HepG2 (cell line): Measurements from ENCODE around the gene FAM222B. TPM values are rescaled to one million over a fixed set of nuclear protein-coding genes. Genes with fewer than 3 reads are reported as not detected.
A peak's percentile ranks its signal among the peaks of the same experiment; 100 is the strongest.

Experiments used
- ATAC-seq: fragments of 200-7000 bp; cut with Tn5 transposase; 3 replicates; pipeline ENCODE4 v1.9.1; 2020; ENCODE audit warnings: mild to moderate bottlenecking, moderate library complexity
- BruUV-seq: library from RNA; stranded (reverse); fragments of 400-500 nt; replicated peaks from 2 replicates; lab custom pipeline; 2021; lab: Mats Ljungman, UMichigan
- CTCF ChIA-PET: fragments of 300-600 bp; formaldehyde crosslinking; extraction: SDS; loops from one replicate; lab custom pipeline; 2021; ENCODE audit warnings: low total read pairs, inconsistent platforms, low intra/inter-chr PET ratio; lab: Yijun Ruan, JAX
- POLR2A ChIA-PET: fragments of 350-600 bp; sonication (Branson Sonifier 250); formaldehyde crosslinking; loops from one replicate; lab custom pipeline; 2020; ENCODE audit warnings: antibody characterized with exemption, inconsistent platforms; lab: Yijun Ruan, JAX
- DNase-seq: peaks from one replicate; pipeline ENCODE4 v3.0.0-alpha.2; 2015; ENCODE audit warnings: low spot score
- FAIRE-seq: peaks from 3 replicates; lab custom pipeline; 2011; peaks lifted over from hg19 to GRCh38; lab: Jason Lieb, UNC
- H2AFZ ChIP-seq: one replicate; pipeline ENCODE4 v1.6.1; 2011; ENCODE audit warnings: low read length, inconsistent platforms
- H3K27ac ChIP-seq: fragments of 300-600 bp; 3 replicates; pipeline ENCODE4 v1.8.0; 2011; ENCODE audit warnings: mixed run types, mild to moderate bottlenecking, mixed read lengths, low read length, inconsistent platforms; ENCODE audit not compliant: insufficient read depth; ENCODE audit errors: extremely low read length
- H3K27me3 ChIP-seq, 2 experiments: fragments of 200-600 bp in 1 of 2; 2 replicates in 1 of 2; 3 replicates in 1 of 2; pipeline versions ENCODE4 v1.6.0 to v1.8.0; 2011; ENCODE audit warnings: low read length in 2 of 2, mild to moderate bottlenecking in 2 of 2, moderate library complexity in 2 of 2, inconsistent platforms in 1 of 2; ENCODE audit not compliant: insufficient read depth in 2 of 2, control insufficient read depth in 1 of 2
- H3K36me3 ChIP-seq, 2 experiments: fragments of 200-600 bp in 1 of 2; replicated peaks in 1 of 2; 2 replicates in 1 of 2; 3 replicates in 1 of 2; pipeline versions ENCODE4 v1.5.1 to v1.8.0; 2011; ENCODE audit warnings: low read length in 2 of 2, inconsistent platforms in 1 of 2; ENCODE audit not compliant: insufficient read depth in 2 of 2, control insufficient read depth in 1 of 2
- H3K4me1 ChIP-seq: 2 replicates; pipeline ENCODE4 v1.5.1; 2012; ENCODE audit warnings: low read length, inconsistent platforms; ENCODE audit not compliant: insufficient read depth
- H3K4me2 ChIP-seq: 2 replicates; pipeline ENCODE4 v1.6.0; 2011; ENCODE audit warnings: low read depth, low read length, inconsistent platforms
- H3K4me3 ChIP-seq, 3 experiments: fragments of 200-600 bp in 1 of 3; sonication (generic), shearing (Covaris generic) in 1 of 3; replicated peaks in 1 of 3; 2 replicates each; pipeline ENCODE4 v1.5.1; 2011 to 2016; ENCODE audit warnings: low read length in 3 of 3, inconsistent platforms in 2 of 3, low read depth in 2 of 3, mild to moderate bottlenecking in 2 of 3, control low read depth in 1 of 3, mixed read lengths in 1 of 3; ENCODE audit not compliant: insufficient read depth in 1 of 3
- H3K79me2 ChIP-seq: one replicate; pipeline ENCODE4 v1.6.1; 2011; ENCODE audit warnings: low read length, inconsistent platforms; ENCODE audit not compliant: insufficient read depth
- H3K9ac ChIP-seq: 2 replicates; pipeline ENCODE4 v1.6.0; 2011; ENCODE audit warnings: mild to moderate bottlenecking, low read depth, low read length, inconsistent platforms; ENCODE audit not compliant: insufficient read depth
- H3K9me3 ChIP-seq: 2 replicates; pipeline ENCODE4 v1.5.1; 2012; ENCODE audit warnings: mild to moderate bottlenecking, low read length
- H4K20me1 ChIP-seq: 2 replicates; pipeline ENCODE4 v1.6.0; 2011; ENCODE audit warnings: inconsistent platforms, mild to moderate bottlenecking, low read length, moderate library complexity; ENCODE audit not compliant: insufficient read depth
- MIER3 ChIP-seq: IDR thresholded peaks from 2 replicates; pipeline ENCODE4 v1.6.1; 2016; ENCODE audit warnings: missing compliant biosample characterization, borderline replicate concordance
- NFRKB ChIP-seq: fragments of 450-650 bp; IDR thresholded peaks from 2 replicates; pipeline ENCODE4 v1.6.1; 2017
- REST ChIP-seq, 2 experiments: IDR thresholded peaks; 2 replicates each; pipeline ENCODE4 v1.6.1; 2011 to 2012; ENCODE audit warnings: low read length in 2 of 2, borderline replicate concordance in 1 of 2, low read depth in 1 of 2, mild to moderate bottlenecking in 1 of 2, moderate library complexity in 1 of 2
- TBP ChIP-seq: sonication (generic); formaldehyde crosslinking; IDR thresholded peaks from 2 replicates; pipeline ENCODE4 v1.5.0; 2020; ENCODE audit warnings: missing genetic modification reagents
- TFE3 ChIP-seq: IDR thresholded peaks from 2 replicates; pipeline ENCODE4 v1.6.1; 2016
- ZKSCAN5 ChIP-seq: sonication (generic); formaldehyde crosslinking; IDR thresholded peaks from 2 replicates; pipeline ENCODE4 v1.5.1; 2020; ENCODE audit warnings: mild to moderate bottlenecking, missing genetic modification reagents
- ZNF207 ChIP-seq: fragments of 450-650 bp; IDR thresholded peaks from 2 replicates; pipeline ENCODE4 v1.6.1; 2016; ENCODE audit warnings: antibody characterized with exemption, borderline replicate concordance
- ZNF256 ChIP-seq: sonication (generic); formaldehyde crosslinking; conservative IDR thresholded peaks from 2 replicates; pipeline ENCODE4 v1.4.0; 2020; ENCODE audit warnings: missing genetic modification reagents
- ZNF44 ChIP-seq: sonication (generic); formaldehyde crosslinking; IDR thresholded peaks from 2 replicates; pipeline ENCODE4 v1.5.1; 2020; ENCODE audit warnings: mild to moderate bottlenecking, missing genetic modification reagents
- ZNF441 ChIP-seq: sonication (generic); formaldehyde crosslinking; IDR thresholded peaks from 2 replicates; pipeline ENCODE4 v1.7.0; 2021; ENCODE audit warnings: missing genetic modification reagents, borderline replicate concordance
- ZNF468 ChIP-seq: sonication (generic); formaldehyde crosslinking; IDR thresholded peaks from 2 replicates; pipeline ENCODE4 v1.8.0; 2022; ENCODE audit warnings: mild to moderate bottlenecking, moderate library complexity, missing genetic modification reagents
- ZNF564 ChIP-seq: sonication (generic); formaldehyde crosslinking; IDR thresholded peaks from 2 replicates; pipeline ENCODE4 v1.8.1; 2023; ENCODE audit warnings: mild to moderate bottlenecking, missing genetic modification reagents
- ZNF672 ChIP-seq: sonication (generic); formaldehyde crosslinking; IDR thresholded peaks from 2 replicates; pipeline ENCODE4 v1.8.1; 2022; ENCODE audit warnings: missing genetic modification reagents
- WGBS: methylation state at CpG from one replicate; pipeline ENCODE4 v1.1.6; 2017; ENCODE audit warnings: low lambda C conversion rate; 5-methylcytosine and 5-hydroxymethylcytosine counted together
- in situ Hi-C: cut with HindIII; loops from 2 replicates; pipeline ENCODE4 v1.10.0; 2017; ENCODE audit warnings: low pct_unique_long_range_greater_than_20kb; ENCODE audit not compliant: extremely low pct_ligation_motif_present
- intact Hi-C: fragments of 100-400 bp; cut with micrococcal nuclease; formaldehyde crosslinking; loops from one replicate; pipeline ENCODE4 v1.10.0; 2022; ENCODE audit not compliant: unreplicated experiment
- polyA plus RNA-seq, 8 experiments: library from polyadenylated mRNA; depleted of rRNA in 3 of 8; stranded (reverse) in 7 of 8; unstranded in 1 of 8; fragments of >200 nt; fragmentation: Illumina TruSeq in 4 of 8; extraction: Trizol in 4 of 8; gene quantifications; 2 replicates each; pipeline versions ENCODE4 v1.2.1 to v1.2.3, GENCODE V29; 2011 to 2016; ENCODE audit warnings: low read depth in 4 of 8, missing spikeins in 1 of 8, mixed read lengths in 1 of 8; ENCODE audit not compliant: insufficient read depth in 1 of 8
- total RNA-seq, 5 experiments: library from RNA; depleted of rRNA; stranded (reverse); fragments of >200 nt; fragmentation: Illumina TruSeq; extraction: Trizol; gene quantifications; 2 replicates each; pipeline ENCODE4 v1.2.3, GENCODE V29; 2016; ENCODE audit warnings: low read depth in 1 of 5
- TF ChIP-seq, protein P1 (sequence below): sonication (generic); formaldehyde crosslinking; IDR thresholded peaks from 2 replicates; pipeline ENCODE4 v1.4.0; 2020; ENCODE audit warnings: missing genetic modification reagents

The FAM222B gene
- total and polyA plus RNA-seq, 2 of the 13 experiments (the other 11 are each of a cell fraction or from before 2014, with no cell fraction given): 3.5 to 7.3 TPM

GRCh38 chr17:28811651-28812090, 30.9 kb downstream of the FAM222B start (continued):
- TF ChIP-seq MIER3 (CRISPR knock-in tag): 0 out of 2 replicates have a peak, but pooled peaks have one; percentile 9
- 0 out of 2 replicates have a peak, but pooled peaks have one; percentile 64 for TF ChIP-seq ZNF44 (CRISPR knock-in tag)
- TF ChIP-seq ZNF441 (CRISPR knock-in tag): 0 out of 2 replicates have a peak, but pooled peaks have one; percentile 2
- TF ChIP-seq ZNF207: no peak

GRCh38 chr17:28810437-28810836, 32.2 kb downstream of the FAM222B start:
- ChIA-PET CTCF (no interaction called here), POLR2A (interaction anchor here (0.9 kb wide), 1 partner anchor 91 kb away, joined by 3 read pairs; no protein-coding TSS in a partner anchor)
- Histone ChIP-seq H3K4me2 (no peak overlapping the region), H3K79me2 (peaks cover 56% of the 10 kb centered on the region), H3K27me3 (no peaks in the 10 kb centered on the region), H3K4me1 (peaks cover 68% of the 10 kb centered on the region), H3K9ac (no peak overlapping the region), H3K4me3 (no peak overlapping the region), H3K9me3 (no peaks in the 10 kb centered on the region), H3K36me3 (0 out of 5 replicates have a peak, but pooled peaks cover 2 to 4% of the 10 kb centered on the region in 2 experiments), H2AFZ (no peak overlapping the region), H4K20me1 (peaks cover 10% of the 10 kb centered on the region; the same call in 1 of the 2 replicates), H3K27ac (no peak overlapping the region)
- 90% methylated on average over 1 of the region's 1 CpG for WGBS
- in situ Hi-C loops (no loop called here), intact Hi-C loops (no loop called here)
- DNase-seq (no peak), FAIRE-seq (no peak), ATAC-seq (no peak)
- BruUV-seq: no TSS peak
- TF ChIP-seq ZKSCAN5: no peak
- TF ChIP-seq TBP (CRISPR knock-in tag): no peak
- TF ChIP-seq REST (IDR thresholded peaks at IDR 0.05; ENCODE audit: borderline replicate concordance in 1 of 2, low read depth in 1 of 2, low read length in 2 of 2): no peak
- no peak for TF ChIP-seq ZNF468
- TF ChIP-seq TFE3 (CRISPR knock-in tag): no peak
- TF ChIP-seq ZNF256 (CRISPR knock-in tag): no peak
- TF ChIP-seq ZNF564 (CRISPR knock-in tag): no peak
- no peak for TF ChIP-seq ZNF672
- TF ChIP-seq, protein P1, sequence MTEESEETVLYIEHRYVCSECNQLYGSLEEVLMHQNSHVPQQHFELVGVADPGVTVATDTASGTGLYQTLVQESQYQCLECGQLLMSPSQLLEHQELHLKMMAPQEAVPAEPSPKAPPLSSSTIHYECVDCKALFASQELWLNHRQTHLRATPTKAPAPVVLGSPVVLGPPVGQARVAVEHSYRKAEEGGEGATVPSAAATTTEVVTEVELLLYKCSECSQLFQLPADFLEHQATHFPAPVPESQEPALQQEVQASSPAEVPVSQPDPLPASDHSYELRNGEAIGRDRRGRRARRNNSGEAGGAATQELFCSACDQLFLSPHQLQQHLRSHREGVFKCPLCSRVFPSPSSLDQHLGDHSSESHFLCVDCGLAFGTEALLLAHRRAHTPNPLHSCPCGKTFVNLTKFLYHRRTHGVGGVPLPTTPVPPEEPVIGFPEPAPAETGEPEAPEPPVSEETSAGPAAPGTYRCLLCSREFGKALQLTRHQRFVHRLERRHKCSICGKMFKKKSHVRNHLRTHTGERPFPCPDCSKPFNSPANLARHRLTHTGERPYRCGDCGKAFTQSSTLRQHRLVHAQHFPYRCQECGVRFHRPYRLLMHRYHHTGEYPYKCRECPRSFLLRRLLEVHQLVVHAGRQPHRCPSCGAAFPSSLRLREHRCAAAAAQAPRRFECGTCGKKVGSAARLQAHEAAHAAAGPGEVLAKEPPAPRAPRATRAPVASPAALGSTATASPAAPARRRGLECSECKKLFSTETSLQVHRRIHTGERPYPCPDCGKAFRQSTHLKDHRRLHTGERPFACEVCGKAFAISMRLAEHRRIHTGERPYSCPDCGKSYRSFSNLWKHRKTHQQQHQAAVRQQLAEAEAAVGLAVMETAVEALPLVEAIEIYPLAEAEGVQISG (CRISPR knock-in tag): no peak
- no peak for TF ChIP-seq NFRKB
